Measurements from ENCODE around the gene C1orf226. TPM values are rescaled to one million over a fixed set of nuclear protein-coding genes. Genes with fewer than 3 reads are reported as not detected.

Gene C1orf226
- total RNA-seq, 1 donor from 2014 or later, result 5.1 TPM

GRCh38 chr1:162366149-162366548 lies 15.4 kb upstream of the C1orf226 start:
- TF ChIP-seq, protein P1, sequence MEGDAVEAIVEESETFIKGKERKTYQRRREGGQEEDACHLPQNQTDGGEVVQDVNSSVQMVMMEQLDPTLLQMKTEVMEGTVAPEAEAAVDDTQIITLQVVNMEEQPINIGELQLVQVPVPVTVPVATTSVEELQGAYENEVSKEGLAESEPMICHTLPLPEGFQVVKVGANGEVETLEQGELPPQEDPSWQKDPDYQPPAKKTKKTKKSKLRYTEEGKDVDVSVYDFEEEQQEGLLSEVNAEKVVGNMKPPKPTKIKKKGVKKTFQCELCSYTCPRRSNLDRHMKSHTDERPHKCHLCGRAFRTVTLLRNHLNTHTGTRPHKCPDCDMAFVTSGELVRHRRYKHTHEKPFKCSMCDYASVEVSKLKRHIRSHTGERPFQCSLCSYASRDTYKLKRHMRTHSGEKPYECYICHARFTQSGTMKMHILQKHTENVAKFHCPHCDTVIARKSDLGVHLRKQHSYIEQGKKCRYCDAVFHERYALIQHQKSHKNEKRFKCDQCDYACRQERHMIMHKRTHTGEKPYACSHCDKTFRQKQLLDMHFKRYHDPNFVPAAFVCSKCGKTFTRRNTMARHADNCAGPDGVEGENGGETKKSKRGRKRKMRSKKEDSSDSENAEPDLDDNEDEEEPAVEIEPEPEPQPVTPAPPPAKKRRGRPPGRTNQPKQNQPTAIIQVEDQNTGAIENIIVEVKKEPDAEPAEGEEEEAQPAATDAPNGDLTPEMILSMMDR (IDR thresholded peaks at IDR 0.05; ENCODE audit: unreplicated experiment), result no peak
- Mint-ChIP-seq H3K27ac (no peak overlapping the region), H3K4me3 (no peak overlapping the region), H3K4me1 (no peaks in the 10 kb centered on the region), H3K9me3 (no peaks in the 10 kb centered on the region), H3K27me3 (ENCODE audit: low read depth) (no peaks in the 10 kb centered on the region), H3K36me3 (no peaks in the 10 kb centered on the region)
- DNase-seq (ENCODE audit: low spot score in 2 of 2, unreplicated experiment in 2 of 2), result no peak

DNA sequence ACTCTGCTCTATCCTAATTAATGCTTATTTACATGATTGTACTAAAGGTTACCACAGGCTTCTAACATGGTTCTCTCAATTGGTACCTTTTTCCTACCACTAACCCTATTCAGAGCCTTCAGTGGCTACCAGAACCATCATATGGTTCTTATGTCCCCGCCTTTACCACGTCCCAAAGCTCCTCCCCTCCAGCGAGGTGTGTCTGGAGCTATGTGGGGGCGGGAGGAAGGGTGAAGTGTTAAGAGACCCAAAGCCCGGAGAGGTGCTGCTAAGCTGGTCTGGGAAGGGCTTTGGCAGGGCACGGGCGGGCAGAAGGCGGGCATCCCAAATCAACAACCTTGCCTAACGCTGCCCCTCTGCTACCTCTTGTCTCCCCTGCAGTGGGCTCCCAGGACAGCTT lies 14.9 kb upstream of the C1orf226 start:
- Mint-ChIP-seq H3K4me1 (no peaks in the 10 kb centered on the region), H3K27me3 (ENCODE audit: low read depth) (no peaks in the 10 kb centered on the region), H3K36me3 (no peaks in the 10 kb centered on the region), H3K9me3 (no peaks in the 10 kb centered on the region), H3K27ac (no peak overlapping the region), H3K4me3 (no peak overlapping the region)
- DNase-seq (ENCODE audit: low spot score in 2 of 2, unreplicated experiment in 2 of 2), result no peak
- TF ChIP-seq, protein P1 (IDR thresholded peaks at IDR 0.05; ENCODE audit: unreplicated experiment), result no peak

GRCh38 chr1:162367073-162367472 lies 14.5 kb upstream of the C1orf226 start:
- no peak overlapping the region for H3K27ac Mint-ChIP-seq
- no peaks in the 10 kb centered on the region for H3K27me3 Mint-ChIP-seq (ENCODE audit: low read depth)
- H3K4me1 Mint-ChIP-seq, result no peaks in the 10 kb centered on the region
- TF ChIP-seq, protein P1 (IDR thresholded peaks at IDR 0.05; ENCODE audit: unreplicated experiment), result no peak
- H3K36me3 Mint-ChIP-seq, result no peaks in the 10 kb centered on the region
- no peaks in the 10 kb centered on the region for H3K9me3 Mint-ChIP-seq
- H3K4me3 Mint-ChIP-seq, result no peak overlapping the region
- no peak for DNase-seq (ENCODE audit: low spot score in 2 of 2, unreplicated experiment in 2 of 2)

DNA sequence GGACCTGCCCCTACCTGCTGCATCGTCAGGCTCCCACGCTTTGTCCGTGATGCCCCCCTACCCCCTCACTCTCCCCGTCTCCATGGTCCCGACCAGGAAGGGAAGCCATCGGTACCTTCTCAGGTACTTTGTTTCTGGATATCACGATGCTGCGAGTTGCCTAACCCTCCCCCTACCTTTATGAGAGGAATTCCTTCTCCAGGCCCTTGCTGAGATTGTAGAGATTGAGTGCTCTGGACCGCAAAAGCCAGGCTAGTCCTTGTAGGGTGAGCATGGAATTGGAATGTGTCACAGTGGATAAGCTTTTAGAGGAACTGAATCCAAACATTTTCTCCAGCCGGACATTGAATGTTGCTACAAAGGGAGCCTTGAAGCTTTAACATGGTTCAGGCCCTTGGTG lies 13.8 kb upstream of the C1orf226 start:
- Mint-ChIP-seq H3K9me3 (no peaks in the 10 kb centered on the region), H3K27me3 (ENCODE audit: low read depth) (no peaks in the 10 kb centered on the region), H3K36me3 (no peaks in the 10 kb centered on the region), H3K4me1 (no peaks in the 10 kb centered on the region), H3K4me3 (no peak overlapping the region), H3K27ac (no peak overlapping the region)
- no peak for DNase-seq (ENCODE audit: low spot score in 2 of 2, unreplicated experiment in 2 of 2)
- TF ChIP-seq, protein P1 (IDR thresholded peaks at IDR 0.05; ENCODE audit: unreplicated experiment), result no peak

DNA sequence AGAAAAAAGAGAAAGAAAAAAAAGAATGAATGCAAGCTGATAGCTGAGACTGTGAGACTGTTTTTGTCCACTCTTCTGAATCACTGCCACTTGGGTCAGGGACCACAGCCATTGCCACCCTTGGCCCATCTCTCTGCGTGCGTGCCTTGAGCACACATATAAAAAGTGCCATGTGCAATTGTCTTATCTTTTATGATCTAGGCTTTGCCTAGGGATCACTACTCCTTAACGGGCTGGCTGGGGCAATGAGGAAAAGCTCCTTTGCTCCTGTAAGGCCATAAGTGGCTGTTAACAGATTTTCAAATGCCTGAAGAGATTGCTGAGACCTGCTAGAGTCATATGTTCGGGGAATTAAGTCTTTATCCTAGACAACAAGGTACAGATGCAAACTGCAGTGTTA lies 13.1 kb upstream of the C1orf226 start:
- H3K36me3 Mint-ChIP-seq, result no peaks in the 10 kb centered on the region
- no peaks in the 10 kb centered on the region for H3K4me1 Mint-ChIP-seq
- no peaks in the 10 kb centered on the region for H3K27me3 Mint-ChIP-seq (ENCODE audit: low read depth)
- no peak for DNase-seq (ENCODE audit: low spot score in 2 of 2, unreplicated experiment in 2 of 2)
- no peaks in the 10 kb centered on the region for H3K9me3 Mint-ChIP-seq
- H3K27ac Mint-ChIP-seq, result no peak overlapping the region
- TF ChIP-seq, protein P1 (IDR thresholded peaks at IDR 0.05; ENCODE audit: unreplicated experiment), result no peak
- H3K4me3 Mint-ChIP-seq, result no peak overlapping the region

- Mint-ChIP-seq H3K9me3 (no peaks in the 10 kb centered on the region), H3K27me3 (ENCODE audit: low read depth) (no peaks in the 10 kb centered on the region), H3K27ac (no peak overlapping the region), H3K4me3 (no peak overlapping the region), H3K4me1 (no peaks in the 10 kb centered on the region), H3K36me3 (no peaks in the 10 kb centered on the region)
- TF ChIP-seq, protein P1 (IDR thresholded peaks at IDR 0.05; ENCODE audit: unreplicated experiment), result no peak
- no peak for DNase-seq (ENCODE audit: low spot score in 2 of 2, unreplicated experiment in 2 of 2)
These were observed 12.0 kb upstream of the C1orf226 start for GRCh38 chr1:162369571-162369970.

Data from mesothelial cell of epicardium (in vitro differentiated cells).